ELR (cell line): ENCODE data around the gene BMPER.

Experiments used
- DNase-seq: peaks from one replicate; pipeline ENCODE4 v3.0.0-alpha.2; 2015; ENCODE audit warnings: low read depth

Gene BMPER

DNA sequence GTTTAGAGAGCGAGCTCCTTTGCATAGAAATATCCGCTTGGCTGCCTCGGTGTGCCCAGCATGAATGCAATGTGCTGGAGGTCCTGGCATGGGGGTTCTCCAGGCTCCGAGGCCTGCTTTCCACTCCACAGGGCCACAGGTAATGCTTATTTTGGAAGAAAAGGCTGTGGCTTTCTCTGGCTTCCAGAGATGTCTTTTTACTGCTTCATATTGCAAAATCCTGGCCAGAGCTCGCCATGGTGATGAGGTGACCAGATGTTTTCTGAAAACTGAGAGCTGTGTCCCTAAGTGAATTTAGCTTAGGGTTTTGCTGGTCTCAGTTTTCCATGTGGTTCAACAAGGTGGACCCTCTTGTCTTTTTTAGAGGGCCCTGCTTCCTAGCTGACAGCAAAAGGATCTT, 65.2 kb downstream of the BMPER start:
- no peak for DNase-seq

DNA sequence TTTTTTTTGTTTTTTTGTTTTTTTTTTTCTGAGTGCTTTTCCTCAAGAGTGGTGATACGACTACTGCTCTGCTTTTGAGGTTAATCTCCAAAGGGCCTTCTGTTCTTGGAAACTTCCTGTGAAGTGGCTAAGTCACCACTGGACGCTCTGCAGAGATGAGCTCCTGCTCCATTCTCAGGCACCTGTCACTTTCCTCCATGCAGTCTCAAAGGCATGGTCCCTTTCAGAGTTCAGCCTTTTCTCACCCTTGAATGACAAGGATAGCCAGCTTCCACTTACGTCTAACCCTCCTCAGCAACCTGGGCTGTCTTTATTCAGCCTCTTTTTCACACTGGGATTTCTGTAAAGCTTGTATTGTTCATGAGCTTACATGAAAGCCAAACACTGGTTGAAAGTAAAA, 65.8 kb downstream of the BMPER start:
- DNase-seq, result no peak

GRCh38 chr7:33973231-33974015, 68.1 kb downstream of the BMPER start:
- peak; percentile 76 for DNase-seq

DNA sequence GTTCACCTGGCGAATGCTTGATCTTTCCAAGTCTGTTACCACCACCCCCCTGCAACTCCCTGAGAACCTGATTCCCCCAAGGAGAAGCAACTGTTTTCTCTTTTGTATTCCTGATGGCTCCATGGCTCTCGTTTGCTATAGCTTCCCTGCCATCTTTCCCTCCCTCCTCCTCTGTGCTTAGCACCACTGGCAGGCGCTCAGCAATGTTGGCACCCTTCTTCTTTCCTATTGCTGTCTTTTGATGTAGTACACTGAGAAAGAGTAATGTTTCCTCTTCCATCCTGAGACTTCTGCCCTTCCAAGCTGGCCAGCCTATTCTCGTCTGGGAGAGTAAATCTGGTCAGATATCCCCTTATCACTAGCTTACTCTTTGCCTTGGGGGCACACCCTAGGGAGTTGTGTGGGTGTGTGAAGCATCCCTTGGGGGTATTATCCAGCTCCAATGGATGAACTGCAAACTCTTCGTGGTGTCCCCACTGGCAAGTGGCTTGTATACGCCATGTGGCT, 74.0 kb downstream of the BMPER start:
- DNase-seq, result no peak

GRCh38 chr7:33979807-33980355, 74.5 kb downstream of the BMPER start:
- DNase-seq, result peak; percentile 99

DNA sequence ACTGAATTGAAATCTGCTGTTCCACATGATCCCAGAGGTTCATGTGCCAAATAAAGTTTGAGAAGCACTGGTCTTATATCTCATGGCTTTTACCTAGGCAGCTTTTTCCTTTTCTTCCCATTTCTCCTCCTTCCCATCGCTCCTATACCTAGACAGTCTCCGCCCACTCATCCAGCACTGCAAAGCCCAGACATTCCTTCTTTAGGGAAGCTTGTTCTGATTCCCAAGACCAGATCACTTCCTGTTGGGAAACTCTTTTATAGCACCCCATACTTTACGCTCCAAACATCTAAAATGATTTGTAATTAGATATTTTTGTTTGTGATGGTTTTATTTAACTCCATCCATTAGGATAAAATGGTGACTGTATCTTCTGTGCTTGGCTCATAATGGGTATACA, 75.9 kb downstream of the BMPER start:
- peak; percentile 50 for DNase-seq

- DNase-seq, result peak; percentile 63
Measured at GRCh38 chr7:33981671-33982424, 76.5 kb downstream of the BMPER start.

DNA sequence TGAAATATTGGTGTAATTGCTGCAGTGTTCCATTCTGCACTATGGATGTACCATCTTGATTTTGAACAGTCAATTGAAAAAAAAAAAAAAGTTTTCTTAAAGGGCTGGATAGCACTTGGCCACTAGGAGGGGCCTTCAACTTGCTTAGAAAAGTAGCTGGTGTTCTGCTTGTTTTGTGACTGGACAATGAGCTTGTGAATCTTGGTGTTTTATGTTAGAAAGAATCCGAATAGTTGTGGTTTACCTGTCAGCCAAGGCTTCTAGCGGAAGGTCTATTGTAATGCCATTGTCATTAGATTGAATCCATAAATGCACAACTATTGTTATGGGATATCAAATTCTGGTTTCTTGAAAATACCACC, 77.1 kb downstream of the BMPER start:
- peak; percentile 86 for DNase-seq

GRCh38 chr7:33986451-33986850, 81.1 kb downstream of the BMPER start:
- DNase-seq, result peak; percentile 35

DNA sequence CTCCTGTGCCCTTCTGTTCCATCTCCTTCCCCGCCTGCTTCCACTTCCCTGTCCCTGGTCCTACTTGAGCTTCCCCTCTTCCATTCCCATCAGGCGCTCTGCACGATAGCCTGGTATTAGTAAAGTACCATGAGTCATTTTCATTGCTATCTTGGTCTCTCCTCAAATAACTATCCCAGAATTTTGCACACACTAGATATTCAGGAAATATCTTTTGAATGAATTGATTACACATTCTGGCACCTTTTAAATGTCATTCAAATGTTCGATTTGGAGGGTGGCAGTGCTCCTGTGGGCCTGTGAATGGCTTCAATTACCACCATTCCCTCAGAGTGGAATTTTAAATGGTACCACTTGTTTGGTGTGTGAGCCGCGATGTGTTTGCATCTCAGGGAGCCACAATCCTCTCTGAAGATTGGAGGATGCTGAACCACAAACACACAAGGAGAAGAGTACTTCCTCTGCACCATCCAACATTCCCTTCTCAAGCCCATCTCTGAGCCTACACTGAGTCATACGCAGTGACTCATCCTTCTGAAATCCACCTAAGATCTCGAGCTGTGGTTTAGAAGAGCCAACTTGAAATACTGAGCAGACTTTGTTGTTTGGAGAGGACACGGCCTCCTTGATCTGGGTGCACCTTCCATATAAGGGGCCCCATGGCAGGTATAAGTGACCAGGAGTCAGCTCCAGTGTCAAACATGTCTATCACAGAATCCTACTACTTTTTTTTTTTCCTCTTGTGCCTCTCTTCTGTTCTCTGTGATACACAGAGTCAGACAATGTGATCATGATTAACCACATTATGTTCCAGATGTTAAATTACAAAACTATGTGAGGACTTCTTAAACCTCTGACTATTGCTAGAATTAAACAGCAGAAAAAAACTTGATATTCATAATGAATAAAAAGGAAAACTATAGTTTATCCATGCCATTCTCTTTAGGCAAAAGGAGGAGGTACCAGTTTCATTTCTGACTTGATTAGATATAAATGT, 81.9 kb downstream of the BMPER start:
- DNase-seq, result peak; percentile 100

DNA sequence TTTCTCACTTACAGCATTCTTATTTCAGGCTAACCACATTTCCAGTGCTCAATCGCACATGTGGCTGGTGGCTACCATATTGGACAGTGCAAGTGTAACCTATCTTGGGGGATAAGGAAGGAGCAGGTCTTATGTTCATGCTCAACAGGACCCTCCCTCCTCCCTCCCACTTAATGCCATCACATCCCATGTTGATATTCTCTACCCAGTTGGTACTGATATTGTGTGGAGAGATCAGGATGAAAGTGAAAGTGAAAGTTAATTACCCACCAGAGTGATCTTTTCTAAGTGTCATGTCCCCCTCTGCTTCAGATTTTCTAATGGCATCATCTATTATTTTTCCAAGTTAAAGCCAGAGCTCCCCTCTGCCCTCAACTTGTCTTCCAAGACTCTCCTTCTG, 91.6 kb downstream of the BMPER start:
- no peak for DNase-seq

- no peak for DNase-seq
Measured at GRCh38 chr7:33998476-33998875, 93.1 kb downstream of the BMPER start.

DNA sequence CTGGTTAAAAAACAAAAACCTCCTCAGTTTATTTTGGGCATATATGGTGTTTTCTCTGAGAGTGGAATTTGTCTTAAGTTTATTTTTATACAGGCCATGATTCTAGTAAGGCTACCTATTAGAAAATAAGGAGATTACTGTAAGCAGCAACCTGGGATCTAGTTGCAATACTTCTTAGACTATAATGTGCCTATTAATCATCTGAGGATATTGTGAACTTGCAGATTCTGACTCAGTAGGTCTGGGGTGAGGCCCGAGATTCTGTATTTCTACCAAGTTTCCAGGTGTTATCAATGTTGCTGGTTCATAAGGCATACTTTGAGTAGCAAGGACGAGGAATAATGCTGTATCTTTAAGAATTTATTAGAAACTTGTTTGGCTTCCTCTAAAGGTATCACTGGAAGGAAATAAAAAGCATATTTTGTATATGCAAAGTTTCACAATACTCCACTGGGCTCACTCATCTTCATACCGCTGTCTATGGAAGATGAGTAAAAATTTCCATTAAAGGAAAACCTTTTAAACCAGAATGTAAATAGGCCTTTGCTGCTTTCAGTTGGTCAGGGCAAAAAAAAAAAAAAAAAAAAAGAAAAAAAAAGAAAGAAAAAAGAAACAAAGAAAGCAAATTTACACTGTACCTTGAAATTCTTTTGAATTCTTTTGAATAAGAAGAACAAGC, 105.8 kb downstream of the BMPER start:
- DNase-seq, result peak; percentile 46

DNA sequence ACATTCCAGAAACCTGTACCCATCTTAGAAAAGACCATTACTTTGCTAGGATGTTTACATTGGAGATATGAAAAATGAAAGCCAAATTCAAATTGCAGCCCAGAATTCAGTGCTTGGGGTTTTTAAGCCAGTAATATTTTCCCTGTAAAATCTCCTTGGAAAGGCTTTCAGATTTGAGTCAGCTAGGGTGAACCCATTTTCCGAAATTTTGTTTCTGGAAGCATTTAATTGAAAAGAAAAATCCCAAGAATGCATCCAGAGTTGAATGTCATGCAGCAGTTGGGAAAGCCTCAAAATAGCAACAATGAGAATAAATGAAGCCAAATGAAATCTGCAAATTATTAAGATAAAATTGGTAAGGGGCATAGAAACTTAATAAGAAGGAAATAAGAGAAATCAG, 106.4 kb downstream of the BMPER start:
- DNase-seq, result no peak

DNA sequence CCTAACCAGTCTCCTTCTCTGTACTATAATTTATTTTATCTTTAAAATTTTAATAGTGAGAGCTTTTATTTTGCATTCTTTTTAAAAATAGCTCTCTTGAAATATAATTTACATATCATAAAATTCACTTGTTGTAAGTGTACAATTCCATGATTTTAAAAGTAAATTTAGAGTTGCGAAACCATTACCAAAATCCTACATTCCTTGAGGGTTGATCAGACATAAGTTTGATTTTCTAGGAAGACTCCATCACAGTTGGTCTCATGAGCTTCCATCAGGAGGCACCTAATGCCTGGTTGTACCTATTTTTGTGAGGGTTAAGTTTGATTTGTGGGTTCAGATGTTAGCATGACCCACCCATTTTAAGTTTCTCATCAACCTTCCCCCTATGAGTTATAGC, 108.1 kb downstream of the BMPER start:
- DNase-seq, result no peak

DNA sequence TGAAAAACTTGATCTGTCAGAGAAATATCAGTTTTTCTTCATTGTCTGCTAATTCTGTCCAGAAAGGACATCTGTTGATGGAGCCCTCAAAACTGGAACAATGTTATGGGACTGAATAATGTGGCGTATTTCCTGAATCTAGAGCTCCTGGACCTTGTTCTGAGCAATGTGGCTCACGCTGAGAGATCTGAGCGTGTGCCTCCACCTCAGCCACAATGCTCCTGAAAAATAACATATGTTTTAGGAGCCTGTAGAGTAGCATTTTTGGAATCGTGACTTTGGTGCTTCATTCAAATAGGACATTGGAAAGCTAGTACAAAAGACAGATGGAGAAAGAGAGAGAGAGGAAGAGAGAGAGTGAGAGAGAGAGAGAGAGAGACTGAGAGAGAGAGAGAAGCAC, 110.3 kb downstream of the BMPER start:
- no peak for DNase-seq

DNA sequence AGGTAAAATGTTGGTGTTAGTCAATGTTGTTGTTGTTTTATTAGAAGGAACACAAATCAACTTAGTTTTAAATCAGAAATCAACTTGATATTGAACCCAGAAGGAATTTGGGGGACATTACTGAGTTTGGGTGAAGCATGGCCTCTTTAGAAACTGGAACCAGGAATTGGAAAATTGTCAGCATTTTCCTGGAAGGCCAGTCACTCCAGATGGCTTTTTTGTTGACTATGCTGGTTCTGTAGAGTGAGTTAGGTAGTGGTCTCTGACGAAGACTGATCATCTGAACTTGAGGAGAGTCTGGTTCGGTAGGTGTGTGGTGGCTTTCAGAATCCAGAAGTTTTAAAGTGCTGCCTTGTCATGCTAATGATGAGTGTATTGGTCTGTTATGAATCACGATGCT, 111.5 kb downstream of the BMPER start:
- DNase-seq, result no peak

DNA sequence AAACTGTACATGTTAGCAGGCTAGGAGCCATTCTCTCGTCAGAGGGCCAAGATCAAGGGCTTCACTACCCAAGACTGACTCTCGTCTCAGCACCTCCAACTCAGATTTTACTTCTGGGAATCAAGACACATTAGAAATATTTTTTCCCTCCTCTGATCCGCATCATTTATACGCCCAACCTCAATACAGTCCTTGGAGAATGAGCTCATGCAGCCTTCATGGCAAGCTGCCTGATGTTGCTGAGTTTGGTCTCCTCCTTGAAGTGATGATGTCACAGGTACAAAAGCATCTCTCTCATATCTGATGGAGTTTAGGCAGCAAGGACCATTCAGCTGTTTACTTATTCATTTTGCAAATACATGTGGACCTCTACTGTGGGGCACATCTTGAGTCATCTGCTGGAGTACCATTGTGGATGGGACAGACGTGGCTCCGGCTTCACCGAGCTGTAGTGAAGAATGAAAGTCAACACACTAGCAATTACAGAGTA, 114.0 kb downstream of the BMPER start:
- DNase-seq, result no peak

DNA sequence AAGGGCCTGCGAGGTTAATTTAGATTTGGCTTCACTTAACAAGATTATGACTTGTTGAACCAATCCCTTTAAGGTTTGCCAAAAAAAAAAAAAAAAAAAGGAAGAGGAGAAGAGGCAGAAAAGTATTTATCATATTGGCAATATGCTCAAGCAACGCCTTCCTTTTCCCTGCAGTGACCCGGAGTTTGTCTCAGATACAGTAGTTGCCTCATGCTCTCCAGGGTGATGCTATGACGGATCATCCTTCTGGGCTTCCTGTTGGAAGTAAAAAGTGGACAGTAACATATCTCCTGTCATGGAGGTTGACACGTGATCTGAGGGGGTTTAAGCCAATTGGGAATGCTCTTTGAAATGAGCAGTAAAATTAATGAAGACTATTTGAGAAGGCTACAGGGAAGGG, 117.3 kb downstream of the BMPER start:
- no peak for DNase-seq

DNA sequence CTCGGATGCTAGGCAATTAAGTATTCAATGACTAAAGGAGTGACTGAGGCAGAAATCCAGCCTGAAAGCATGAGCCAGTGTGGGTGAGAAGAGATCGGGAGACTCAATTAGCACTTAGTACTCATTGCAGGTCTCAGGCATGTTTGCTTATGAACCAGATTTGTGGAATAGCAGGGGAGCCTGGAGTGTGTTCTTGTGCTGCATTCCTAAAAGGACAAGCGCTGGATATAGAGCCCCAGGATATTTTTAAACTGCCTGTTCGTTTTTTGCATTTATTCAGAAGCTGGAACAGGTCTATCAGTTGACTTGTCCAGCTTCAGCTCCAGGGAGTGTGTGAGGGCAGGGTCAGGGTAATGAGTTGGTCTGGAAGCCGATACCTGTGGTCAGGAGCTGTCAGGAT, 120.3 kb downstream of the BMPER start:
- DNase-seq, result no peak
